Glutamatergic neuron (in vitro differentiated cells): Measurements from ENCODE around the gene ZNF324. TPM values are rescaled to one million over a fixed set of nuclear protein-coding genes. Genes with fewer than 3 reads are reported as not detected.

Experiments
- DNase-seq: peaks from one replicate; pipeline ENCODE4 v3.0.0; 2022
- H3K27ac Mint-ChIP-seq: one replicate; pipeline ENCODE4 v1.8.0; 2020; ENCODE audit warnings: mild to moderate bottlenecking, mixed read lengths, inconsistent platforms; ENCODE audit not compliant: unreplicated experiment
- H3K27me3 Mint-ChIP-seq: one replicate; pipeline ENCODE4 v1.8.0; 2020; ENCODE audit warnings: mild to moderate bottlenecking, moderate library complexity, mixed read lengths, inconsistent platforms; ENCODE audit not compliant: unreplicated experiment
- H3K36me3 Mint-ChIP-seq: one replicate; pipeline ENCODE4 v1.8.0; 2020; ENCODE audit warnings: mild to moderate bottlenecking, mixed read lengths, inconsistent platforms; ENCODE audit not compliant: unreplicated experiment
- H3K4me1 Mint-ChIP-seq: one replicate; pipeline ENCODE4 v1.8.0; 2020; ENCODE audit warnings: mild to moderate bottlenecking, low read depth, mixed read lengths, inconsistent platforms; ENCODE audit not compliant: unreplicated experiment
- H3K4me3 Mint-ChIP-seq: one replicate; pipeline ENCODE4 v1.8.0; 2020; ENCODE audit warnings: mild to moderate bottlenecking, mixed read lengths, inconsistent platforms; ENCODE audit not compliant: unreplicated experiment
- H3K9me3 Mint-ChIP-seq: one replicate; pipeline ENCODE4 v1.8.0; 2020; ENCODE audit warnings: mild to moderate bottlenecking, moderate library complexity, mixed read lengths, inconsistent platforms; ENCODE audit not compliant: unreplicated experiment
- CTCF ChIP-seq: fragments of 200-600 bp; sonication (generic); IDR thresholded peaks from one replicate; pipeline ENCODE4 v1.5.0; 2021; ENCODE audit not compliant: partially characterized antibody, unreplicated experiment
- total RNA-seq: library from RNA; stranded (reverse); fragmentation: NEBNext Ultra II Directional; extraction: Animal tissue kit (Norgen Biotek cat#: 25700); gene quantifications from one replicate; pipeline ENCODE4 v1.2.1, GENCODE V29; 2021; ENCODE audit not compliant: unreplicated experiment

The ZNF324 gene
- total RNA-seq, 1 donor from 2014 or later = 15.8 TPM

GRCh38 chr19:58476498-58477015 is 9.7 kb downstream of the ZNF324 start:
- Mint-ChIP-seq H3K27ac (peak overlapping the region; percentile 79), H3K27me3 (peaks cover 12% of the 10 kb centered on the region), H3K9me3 (peaks cover 9% of the 10 kb centered on the region), H3K36me3 (no peaks in the 10 kb centered on the region), H3K4me3 (peak overlapping the region; percentile 95), H3K4me1 (peaks cover 4% of the 10 kb centered on the region)
- DNase-seq = no peak
- no peak for TF ChIP-seq CTCF

GRCh38 chr19:58477130-58477529 is 10.2 kb downstream of the ZNF324 start:
- peaks cover 9% of the 10 kb centered on the region for H3K9me3 Mint-ChIP-seq
- no peak for DNase-seq
- H3K27me3 Mint-ChIP-seq = peaks cover 12% of the 10 kb centered on the region
- TF ChIP-seq CTCF = no peak
- H3K36me3 Mint-ChIP-seq = no peaks in the 10 kb centered on the region
- H3K4me1 Mint-ChIP-seq = peaks cover 4% of the 10 kb centered on the region
- peak overlapping the region; percentile 79 for H3K27ac Mint-ChIP-seq
- peak overlapping the region; percentile 95 for H3K4me3 Mint-ChIP-seq

- DNase-seq = no peak
- H3K4me3 Mint-ChIP-seq = no peak overlapping the region
- H3K9me3 Mint-ChIP-seq = peaks cover 7% of the 10 kb centered on the region
- TF ChIP-seq CTCF = no peak
- no peak overlapping the region for H3K27ac Mint-ChIP-seq
- H3K36me3 Mint-ChIP-seq = no peaks in the 10 kb centered on the region
- peaks cover 12% of the 10 kb centered on the region for H3K27me3 Mint-ChIP-seq
- H3K4me1 Mint-ChIP-seq = peaks cover 4% of the 10 kb centered on the region
Observed at GRCh38 chr19:58477871-58478270, 11.0 kb downstream of the ZNF324 start.

- H3K4me3 Mint-ChIP-seq = no peak overlapping the region
- TF ChIP-seq CTCF = no peak
- H3K9me3 Mint-ChIP-seq = peaks cover 7% of the 10 kb centered on the region
Observed at GRCh38 chr19:58479303-58479702, 12.4 kb downstream of the ZNF324 start.

GRCh38 chr19:58479736-58480480 is 13.0 kb downstream of the ZNF324 start:
- peaks cover 4% of the 10 kb centered on the region for H3K4me1 Mint-ChIP-seq
- peaks cover 5% of the 10 kb centered on the region for H3K27me3 Mint-ChIP-seq
- no peak overlapping the region for H3K27ac Mint-ChIP-seq
- H3K4me3 Mint-ChIP-seq = no peak overlapping the region
- no peak for TF ChIP-seq CTCF
- peaks cover 4% of the 10 kb centered on the region for H3K9me3 Mint-ChIP-seq
- DNase-seq = no peak
- H3K36me3 Mint-ChIP-seq = no peaks in the 10 kb centered on the region

More at GRCh38 chr19:58479303-58479702, 12.4 kb downstream of the ZNF324 start:
- H3K36me3 Mint-ChIP-seq = no peaks in the 10 kb centered on the region
- H3K27me3 Mint-ChIP-seq = peaks cover 9% of the 10 kb centered on the region
- no peak overlapping the region for H3K27ac Mint-ChIP-seq
- H3K4me1 Mint-ChIP-seq = peaks cover 4% of the 10 kb centered on the region
- DNase-seq = no peak
